GM18505 (cell line): ENCODE measurements around the gene LSMEM2.
"Not testable (repeated sequence)": the region's sequence is repeated elsewhere in the genome, so short reads cannot be mapped to it uniquely, and the experiment has no call there.

Experiments
- ATAC-seq: cut with Tn5 transposase; IDR thresholded peaks from one replicate; pipeline ENCODE4 v1.9.1; 2021; ENCODE audit not compliant: unreplicated experiment
- POLR2A ChIP-seq: IDR thresholded peaks from 4 replicates; pipeline ENCODE4 v1.6.1; 2011; ENCODE audit warnings: borderline replicate concordance; ENCODE audit not compliant: insufficient read depth, insufficient read length; ENCODE audit errors: extremely low read depth

Gene LSMEM2

DNA sequence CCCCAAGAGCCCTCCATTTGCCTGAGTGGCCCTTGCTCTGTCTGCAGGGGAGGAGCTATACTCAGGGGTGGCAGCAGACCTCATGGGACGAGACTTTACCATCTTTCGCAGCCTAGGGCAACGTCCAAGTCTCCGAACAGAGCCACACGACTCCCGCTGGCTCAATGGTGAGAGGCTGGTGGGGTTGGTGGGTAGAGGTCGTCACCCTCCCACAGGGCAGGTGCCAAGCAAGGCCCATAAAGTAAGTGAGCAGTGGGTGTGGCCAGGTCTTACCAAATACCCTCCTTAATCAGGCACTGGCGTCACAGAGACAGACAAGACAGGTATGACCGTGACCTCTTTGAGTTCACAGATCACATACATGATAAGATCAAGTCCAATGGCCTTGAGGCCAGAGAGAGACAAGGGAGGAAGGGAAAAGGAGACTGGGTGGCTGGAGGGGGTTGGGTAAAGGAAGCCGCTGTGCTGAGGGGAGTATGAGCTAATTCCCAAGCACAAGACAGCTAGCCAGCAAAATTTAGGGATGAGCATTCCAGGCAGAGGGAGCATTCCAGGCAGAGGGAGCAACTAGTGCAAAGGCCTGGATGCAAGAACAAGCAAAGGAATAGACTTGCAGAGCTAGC lies 7.5 kb upstream of the LSMEM2 start:
- ATAC-seq, result no peak
- no peak for TF ChIP-seq POLR2A

DNA sequence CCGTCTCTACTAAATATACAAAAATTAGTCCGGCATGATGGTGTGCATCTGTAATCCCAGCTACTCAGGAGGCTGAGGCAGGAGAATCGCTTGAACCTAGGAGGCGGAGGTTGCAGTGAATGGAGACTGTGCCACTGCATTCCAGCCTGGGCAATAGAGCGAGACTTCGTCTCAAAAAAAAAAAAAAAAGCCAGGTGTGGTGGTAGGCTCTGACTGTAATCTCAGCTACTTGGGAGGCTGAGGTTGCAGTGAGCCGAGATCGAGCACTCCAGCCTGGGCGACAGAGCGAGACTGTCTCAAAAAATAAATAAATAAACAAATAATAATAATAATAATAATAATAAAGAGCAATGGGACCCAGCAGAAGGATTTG lies 6.4 kb upstream of the LSMEM2 start:
- not testable (repeated sequence) for ATAC-seq

DNA sequence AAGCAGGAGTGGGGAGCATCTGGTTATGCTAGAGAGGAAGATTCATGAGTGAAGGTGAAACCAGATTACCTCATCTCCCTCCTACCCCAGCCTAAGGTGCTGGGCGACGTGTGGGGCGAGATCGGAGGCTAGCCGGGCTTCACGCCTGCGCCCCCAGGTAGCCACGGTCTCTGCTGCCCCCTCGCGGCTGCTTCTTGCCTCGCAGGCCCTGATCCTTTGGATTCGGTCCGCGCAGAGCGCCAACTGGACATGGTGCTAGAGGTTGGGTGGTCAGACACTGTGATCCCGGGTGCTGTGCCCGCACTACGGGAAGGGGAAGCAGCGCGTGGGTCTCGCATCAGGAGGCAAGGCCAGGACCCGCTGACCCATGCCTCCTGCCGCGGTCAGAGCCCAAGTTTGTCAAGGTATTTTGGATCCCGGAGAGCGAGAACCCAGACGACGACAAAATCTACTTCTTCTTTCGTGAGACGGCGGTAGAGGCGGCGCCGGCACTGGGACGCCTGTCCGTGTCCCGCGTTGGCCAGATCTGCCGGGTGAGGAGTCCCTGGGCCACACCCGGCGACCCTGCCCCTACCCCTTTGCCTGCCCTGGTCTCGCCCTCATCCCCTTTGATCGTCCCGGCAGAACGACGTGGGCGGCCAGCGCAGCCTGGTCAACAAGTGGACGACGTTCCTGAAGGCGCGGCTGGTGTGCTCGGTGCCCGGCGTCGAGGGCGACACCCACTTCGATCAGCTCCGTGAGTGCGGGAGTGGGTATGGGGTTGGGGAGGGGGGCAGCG lies 5.8 kb upstream of the LSMEM2 start:
- no peak for TF ChIP-seq POLR2A
- ATAC-seq, result peak; percentile 70

DNA sequence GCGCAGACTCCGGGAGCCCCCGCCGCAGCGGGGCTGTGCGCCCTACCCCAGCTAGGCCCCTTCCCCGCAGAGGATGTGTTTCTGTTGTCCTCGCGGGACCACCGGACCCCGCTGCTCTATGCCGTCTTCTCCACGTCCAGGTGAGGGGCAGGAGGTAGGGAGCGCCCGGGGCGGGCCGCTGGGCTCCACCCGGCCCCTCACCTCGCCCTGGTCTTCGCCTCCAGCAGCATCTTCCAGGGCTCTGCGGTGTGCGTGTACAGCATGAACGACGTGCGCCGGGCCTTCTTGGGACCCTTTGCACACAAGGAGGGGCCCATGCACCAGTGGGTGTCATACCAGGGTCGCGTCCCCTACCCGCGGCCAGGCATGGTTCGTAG lies 5.2 kb upstream of the LSMEM2 start:
- TF ChIP-seq POLR2A, result no peak
- ATAC-seq, result no peak

DNA sequence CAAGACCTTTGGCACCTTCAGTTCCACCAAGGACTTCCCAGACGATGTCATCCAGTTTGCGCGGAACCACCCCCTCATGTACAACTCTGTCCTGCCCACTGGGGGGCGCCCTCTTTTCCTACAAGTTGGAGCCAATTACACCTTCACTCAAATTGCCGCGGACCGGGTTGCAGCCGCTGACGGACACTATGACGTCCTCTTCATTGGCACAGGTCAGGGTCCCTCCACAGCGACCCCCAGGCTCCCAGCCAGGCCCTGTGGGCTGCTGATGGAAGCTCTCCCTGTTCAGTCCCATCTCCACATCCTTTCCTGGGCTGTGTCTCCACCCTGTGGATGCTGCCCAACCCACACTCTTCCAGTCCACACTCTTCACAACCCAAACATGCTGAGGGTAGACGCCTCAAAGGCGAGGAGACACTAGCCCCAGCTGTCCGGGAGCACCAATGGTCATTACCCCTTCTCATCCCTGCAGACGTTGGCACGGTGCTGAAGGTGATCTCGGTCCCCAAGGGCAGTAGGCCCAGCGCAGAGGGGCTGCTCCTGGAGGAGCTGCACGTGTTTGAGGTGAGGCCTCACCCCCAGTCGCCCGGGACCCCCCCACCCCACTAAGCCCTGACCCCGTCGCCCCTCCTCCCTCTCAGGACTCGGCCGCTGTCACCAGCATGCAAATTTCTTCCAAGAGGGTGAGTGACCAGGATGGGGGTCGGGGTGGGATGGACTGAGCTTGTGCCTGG lies 4.3 kb upstream of the LSMEM2 start:
- no peak for ATAC-seq

DNA sequence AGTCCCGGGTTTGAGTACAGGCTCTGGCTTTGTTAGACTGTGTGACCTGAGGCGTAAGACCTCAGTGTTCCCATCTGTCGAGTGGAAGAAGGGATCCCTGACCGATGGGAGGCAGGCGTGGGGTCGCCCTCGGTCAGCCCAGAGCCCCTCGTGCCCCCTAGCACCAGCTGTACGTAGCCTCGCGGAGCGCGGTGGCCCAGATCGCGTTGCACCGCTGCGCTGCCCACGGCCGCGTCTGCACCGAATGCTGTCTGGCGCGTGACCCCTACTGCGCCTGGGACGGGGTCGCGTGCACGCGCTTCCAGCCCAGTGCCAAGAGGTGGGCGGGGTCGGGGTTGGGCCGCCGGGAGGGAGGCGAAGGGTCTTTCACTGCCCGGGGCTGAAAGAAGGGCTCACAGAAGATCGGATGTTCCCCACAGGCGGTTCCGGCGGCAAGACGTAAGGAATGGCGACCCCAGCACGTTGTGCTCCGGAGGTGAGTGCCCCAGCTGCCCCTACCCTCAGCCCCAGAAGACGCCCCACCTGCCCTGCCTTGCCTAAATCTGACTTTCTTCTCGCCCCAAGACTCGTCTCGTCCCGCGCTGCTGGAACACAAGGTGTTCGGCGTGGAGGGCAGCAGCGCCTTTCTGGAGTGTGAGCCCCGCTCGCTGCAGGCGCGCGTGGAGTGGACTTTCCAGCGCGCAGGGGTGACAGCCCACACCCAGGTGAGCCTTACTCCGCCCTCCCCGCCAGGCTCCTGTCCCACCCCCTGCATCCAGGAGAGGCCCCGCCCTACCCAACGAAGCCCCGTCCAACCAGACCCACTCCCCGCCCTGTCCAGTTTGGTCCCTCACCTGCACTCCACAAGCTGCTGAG lies 3.5 kb upstream of the LSMEM2 start:
- TF ChIP-seq POLR2A, result no peak
- no peak for ATAC-seq

More for the DNA sequence above, 4.3 kb upstream of the LSMEM2 start:
- no peak for TF ChIP-seq POLR2A

DNA sequence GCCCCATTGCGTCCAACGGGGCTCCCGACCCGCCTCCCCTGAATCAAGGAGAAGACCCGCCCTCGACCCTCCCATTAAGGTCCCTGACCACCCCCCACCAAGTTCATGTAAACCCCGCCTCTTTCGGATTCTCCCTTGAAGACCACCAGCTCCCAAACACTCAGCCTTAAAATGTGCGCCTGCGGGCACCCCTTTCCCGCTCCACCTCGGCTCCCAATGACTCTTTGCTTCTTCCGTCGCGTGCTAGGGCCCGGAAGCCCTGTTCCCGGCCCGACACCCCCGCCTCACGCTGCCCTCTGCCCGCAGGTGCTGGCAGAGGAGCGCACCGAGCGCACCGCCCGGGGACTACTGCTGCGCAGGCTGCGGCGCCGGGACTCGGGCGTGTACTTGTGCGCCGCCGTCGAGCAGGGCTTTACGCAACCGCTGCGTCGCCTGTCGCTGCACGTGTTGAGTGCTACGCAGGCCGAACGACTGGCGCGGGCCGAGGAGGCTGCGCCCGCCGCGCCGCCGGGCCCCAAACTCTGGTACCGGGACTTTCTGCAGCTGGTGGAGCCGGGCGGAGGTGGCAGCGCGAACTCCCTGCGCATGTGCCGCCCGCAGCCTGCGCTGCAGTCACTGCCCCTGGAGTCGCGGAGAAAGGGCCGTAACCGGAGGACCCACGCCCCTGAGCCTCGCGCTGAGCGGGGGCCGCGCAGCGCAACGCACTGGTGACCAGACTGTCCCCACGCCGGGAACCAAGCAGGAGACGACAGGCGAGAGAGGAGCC lies 2.7 kb upstream of the LSMEM2 start:
- TF ChIP-seq POLR2A, result no peak
- no peak for ATAC-seq

DNA sequence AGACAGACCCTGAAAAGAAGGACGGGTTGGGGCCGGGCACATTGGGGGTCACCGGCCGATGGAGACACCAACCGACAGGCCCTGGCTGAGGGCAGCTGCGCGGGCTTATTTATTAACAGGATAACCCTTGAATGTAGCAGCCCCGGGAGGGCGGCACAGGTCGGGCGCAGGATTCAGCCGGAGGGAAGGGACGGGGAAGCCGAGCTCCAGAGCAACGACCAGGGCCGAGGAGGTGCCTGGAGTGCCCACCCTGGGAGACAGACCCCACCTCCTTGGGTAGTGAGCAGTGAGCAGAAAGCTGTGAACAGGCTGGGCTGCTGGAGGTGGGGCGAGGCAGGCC lies 2.2 kb upstream of the LSMEM2 start:
- no peak for TF ChIP-seq POLR2A
- no peak for ATAC-seq

DNA sequence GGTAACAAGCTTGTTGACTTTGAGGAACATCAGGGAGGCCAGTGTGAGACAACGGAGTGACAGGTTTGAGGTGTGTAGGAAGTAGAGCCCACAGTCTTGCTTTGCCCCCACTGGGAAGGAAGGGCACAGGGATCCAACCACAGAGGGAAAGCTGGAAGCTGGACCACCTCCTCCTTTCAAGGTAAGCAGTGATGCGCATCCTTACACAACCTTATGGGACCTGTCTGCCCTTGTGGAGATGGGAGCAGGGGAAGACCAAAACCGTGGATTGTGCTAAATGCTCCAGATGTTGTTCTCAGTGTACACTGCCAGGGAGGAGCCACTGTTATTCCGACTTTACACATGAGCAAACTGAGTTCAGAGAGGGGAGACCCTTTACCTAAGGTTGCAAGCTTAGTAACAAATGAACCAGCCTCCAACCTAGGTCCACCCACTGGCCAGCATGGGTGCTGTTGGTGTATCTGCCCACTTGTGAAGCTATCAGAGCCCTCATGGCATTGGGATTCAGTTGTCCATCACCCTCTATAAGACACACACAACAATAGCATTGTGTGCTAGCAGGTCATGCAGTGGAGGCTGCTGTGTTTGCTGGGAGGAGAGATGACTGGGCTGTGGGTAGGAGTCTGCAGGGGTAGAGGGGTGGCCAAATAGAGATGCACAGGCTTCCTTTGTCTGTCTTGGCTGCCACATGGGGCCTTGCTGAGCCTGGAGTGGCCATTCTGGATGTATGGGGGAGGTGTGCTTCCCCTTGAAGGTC lies 586 bp upstream of the LSMEM2 start:
- no peak for ATAC-seq
- TF ChIP-seq POLR2A, result no peak

DNA sequence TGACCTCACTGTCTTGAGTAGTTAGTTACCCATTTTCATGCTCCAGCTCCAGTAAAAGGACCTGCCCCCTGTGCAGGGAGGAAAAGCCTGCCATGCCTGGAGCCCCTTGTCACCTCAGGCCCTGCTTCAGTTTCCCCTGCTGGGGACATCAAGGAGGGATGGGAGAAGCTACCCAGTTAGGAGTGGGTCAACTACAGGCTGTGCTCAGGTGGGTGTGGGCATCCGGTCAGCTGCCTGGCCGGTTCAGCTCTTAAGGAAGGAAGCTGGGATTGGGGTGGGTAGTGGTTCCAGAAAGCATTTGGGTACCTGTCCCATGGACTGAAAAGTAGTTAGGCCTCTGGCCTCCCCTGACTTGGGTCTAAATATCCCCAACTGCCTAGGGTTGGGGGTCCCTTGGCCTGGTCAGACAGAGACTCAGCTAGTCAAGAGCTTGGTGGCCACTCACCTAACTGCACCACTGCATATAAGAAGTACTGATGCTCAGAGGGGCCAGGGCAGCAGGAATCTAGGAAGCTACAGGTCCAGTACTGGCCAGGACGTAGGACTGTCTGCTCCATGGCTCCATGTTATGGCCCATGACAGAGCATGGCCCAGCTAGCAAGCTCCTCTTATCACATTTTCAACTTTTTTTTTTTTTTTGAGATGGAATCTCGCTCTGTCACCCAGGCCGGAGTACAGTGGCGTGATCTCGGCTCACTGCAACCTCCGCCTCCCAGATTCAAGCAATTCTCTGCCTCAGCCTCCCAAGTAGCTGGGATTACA lies 549 bp downstream of the LSMEM2 start:
- ATAC-seq, result no peak
- no peak for TF ChIP-seq POLR2A

DNA sequence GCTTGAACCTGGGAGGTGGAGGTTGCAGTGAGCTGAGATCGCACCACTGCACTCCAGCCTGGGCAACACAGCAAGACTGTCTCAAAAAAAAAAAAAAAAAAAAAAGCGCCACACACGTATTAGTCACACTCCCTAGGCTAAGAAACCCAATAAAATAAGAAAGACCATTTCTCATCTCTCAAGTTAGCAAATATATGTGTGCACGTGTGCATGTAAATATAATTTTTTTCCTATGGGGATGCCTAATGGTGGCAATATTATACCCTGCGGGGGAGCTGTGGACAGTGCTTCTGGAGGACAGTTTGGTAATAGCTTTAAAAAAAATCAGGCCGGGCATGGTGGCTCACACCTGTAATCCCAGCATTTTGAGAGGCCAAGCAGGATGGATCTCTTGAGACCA lies 5.2 kb downstream of the LSMEM2 start:
- ATAC-seq, result not testable (repeated sequence)
